CD4-positive, alpha-beta T cell treated with Interleukin-12 subunit alpha and Interleukin-12 subunit beta, for 1 hour (primary cell): ENCODE results near the gene VANGL1.

Experiments used
- DNase-seq: peaks from one replicate; pipeline ENCODE4 v3.0.0-alpha.2; 2020

VANGL1 gene

GRCh38 chr1:115647047-115647446, 5.3 kb downstream of the VANGL1 start:
- DNase-seq = no peak

GRCh38 chr1:115647507-115647906, 5.7 kb downstream of the VANGL1 start:
- DNase-seq = peak; percentile 17

GRCh38 chr1:115647919-115648650, 6.3 kb downstream of the VANGL1 start:
- no peak for DNase-seq

- DNase-seq = peak; percentile 16
Observed at GRCh38 chr1:115648717-115649691, 7.2 kb downstream of the VANGL1 start.

GRCh38 chr1:115649964-115650363, 8.2 kb downstream of the VANGL1 start:
- no peak for DNase-seq

- DNase-seq = no peak
Observed at GRCh38 chr1:115650961-115651360, 9.2 kb downstream of the VANGL1 start.

- no peak for DNase-seq
Observed at GRCh38 chr1:115651391-115651790, 9.6 kb downstream of the VANGL1 start.

- no peak for DNase-seq
Observed at GRCh38 chr1:115652236-115652788, 10.5 kb downstream of the VANGL1 start.

GRCh38 chr1:115654125-115654524, 12.4 kb downstream of the VANGL1 start:
- no peak for DNase-seq

GRCh38 chr1:115654663-115655305, 13.0 kb downstream of the VANGL1 start:
- DNase-seq = no peak

GRCh38 chr1:115655306-115655663, 13.5 kb downstream of the VANGL1 start:
- DNase-seq = no peak

- DNase-seq = no peak
Observed at GRCh38 chr1:115655916-115656315, 14.1 kb downstream of the VANGL1 start.

- DNase-seq = no peak
Observed at GRCh38 chr1:115656461-115657077, 14.8 kb downstream of the VANGL1 start.

GRCh38 chr1:115658646-115659045, 16.9 kb downstream of the VANGL1 start:
- no peak for DNase-seq

GRCh38 chr1:115660151-115660550, 18.4 kb downstream of the VANGL1 start:
- no peak for DNase-seq

- no peak for DNase-seq
Observed at GRCh38 chr1:115661157-115661556, 19.4 kb downstream of the VANGL1 start.

GRCh38 chr1:115665319-115666096, 23.7 kb downstream of the VANGL1 start:
- no peak for DNase-seq

- no peak for DNase-seq
Observed at GRCh38 chr1:115666206-115666605, 24.4 kb downstream of the VANGL1 start.

- no peak for DNase-seq
Observed at GRCh38 chr1:115666702-115667101, 24.9 kb downstream of the VANGL1 start.

GRCh38 chr1:115668579-115668978, 26.8 kb downstream of the VANGL1 start:
- DNase-seq = no peak

- no peak for DNase-seq
Observed at GRCh38 chr1:115669002-115669673, 27.4 kb downstream of the VANGL1 start.
